ENCODE data around the gene EFNA2.

The EFNA2 gene

DNA sequence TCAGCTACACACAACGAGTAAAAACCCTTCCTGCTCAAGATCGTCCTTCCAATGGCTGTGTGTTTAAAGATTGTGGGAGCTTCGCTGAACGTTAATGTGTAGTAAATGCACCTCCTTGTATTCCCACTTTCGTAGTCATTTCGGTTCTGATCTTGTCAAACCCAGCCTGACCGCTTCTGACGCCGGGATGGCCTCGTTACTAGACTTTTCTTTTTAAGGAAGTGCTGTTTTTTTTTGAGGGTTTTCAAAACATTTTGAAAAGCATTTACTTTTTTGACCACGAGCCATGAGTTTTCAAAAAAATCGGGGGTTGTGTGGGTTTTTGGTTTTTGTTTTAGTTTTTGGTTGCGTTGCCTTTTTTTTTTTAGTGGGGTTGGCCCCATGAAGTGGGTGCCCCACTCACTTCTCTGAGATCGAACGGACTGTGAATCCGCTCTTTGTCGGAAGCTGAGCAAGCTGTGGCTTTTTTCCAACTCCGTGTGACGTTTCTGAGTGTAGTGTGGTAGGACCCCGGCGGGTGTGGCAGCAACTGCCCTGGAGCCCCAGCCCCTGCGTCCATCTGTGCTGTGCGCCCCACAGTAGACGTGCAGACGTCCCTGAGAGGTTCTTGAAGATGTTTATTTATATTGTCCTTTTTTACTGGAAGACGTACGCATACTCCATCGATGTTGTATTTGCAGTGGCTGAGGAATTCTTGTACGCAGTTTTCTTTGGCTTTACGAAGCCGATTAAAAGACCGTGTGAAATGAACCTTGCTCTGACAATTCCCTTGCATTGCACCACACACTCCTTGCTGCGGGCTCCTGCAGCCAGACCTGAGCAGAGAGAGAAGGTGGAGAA, 13.0 kb upstream of the EFNA2 start:
- no peak for DNase-seq

DNA sequence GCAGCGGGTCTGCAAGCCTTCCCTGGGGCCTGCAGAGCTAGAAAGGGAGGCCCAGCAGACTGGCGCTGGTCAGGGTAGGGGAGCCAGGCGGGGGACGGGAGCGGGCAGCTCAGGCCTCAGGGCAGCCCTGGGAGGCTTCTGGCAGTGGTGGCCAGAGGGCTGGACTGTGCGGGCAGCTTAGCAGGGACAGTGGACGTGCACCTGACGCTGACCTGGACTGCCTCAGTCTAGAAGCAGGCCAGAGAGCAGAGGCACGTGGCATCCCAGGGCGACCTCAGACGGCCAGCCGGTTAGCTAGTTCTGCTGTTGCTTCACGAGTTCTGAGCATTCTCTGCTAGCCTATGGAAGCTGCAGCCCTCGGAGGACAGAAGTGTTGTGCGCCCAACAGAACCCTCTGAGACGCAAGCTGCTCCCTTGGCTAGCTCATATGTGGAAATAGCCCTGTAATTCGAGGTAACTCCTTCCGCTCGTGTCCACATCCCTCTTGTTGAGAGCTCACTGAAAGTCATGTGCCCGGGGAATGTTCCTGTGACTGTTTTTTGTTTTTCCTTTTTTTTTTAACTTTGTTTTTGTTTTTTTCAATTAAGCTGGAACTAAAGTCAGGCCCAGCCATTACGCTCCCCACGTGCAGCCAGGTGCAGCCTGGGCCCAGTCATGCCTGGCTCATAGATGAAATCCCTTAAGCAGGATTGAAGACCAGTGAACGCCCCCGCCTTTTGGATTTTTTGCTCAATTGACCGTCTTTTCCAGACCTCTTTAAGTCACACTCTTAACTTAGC, 12.2 kb upstream of the EFNA2 start:
- no peak for DNase-seq

DNA sequence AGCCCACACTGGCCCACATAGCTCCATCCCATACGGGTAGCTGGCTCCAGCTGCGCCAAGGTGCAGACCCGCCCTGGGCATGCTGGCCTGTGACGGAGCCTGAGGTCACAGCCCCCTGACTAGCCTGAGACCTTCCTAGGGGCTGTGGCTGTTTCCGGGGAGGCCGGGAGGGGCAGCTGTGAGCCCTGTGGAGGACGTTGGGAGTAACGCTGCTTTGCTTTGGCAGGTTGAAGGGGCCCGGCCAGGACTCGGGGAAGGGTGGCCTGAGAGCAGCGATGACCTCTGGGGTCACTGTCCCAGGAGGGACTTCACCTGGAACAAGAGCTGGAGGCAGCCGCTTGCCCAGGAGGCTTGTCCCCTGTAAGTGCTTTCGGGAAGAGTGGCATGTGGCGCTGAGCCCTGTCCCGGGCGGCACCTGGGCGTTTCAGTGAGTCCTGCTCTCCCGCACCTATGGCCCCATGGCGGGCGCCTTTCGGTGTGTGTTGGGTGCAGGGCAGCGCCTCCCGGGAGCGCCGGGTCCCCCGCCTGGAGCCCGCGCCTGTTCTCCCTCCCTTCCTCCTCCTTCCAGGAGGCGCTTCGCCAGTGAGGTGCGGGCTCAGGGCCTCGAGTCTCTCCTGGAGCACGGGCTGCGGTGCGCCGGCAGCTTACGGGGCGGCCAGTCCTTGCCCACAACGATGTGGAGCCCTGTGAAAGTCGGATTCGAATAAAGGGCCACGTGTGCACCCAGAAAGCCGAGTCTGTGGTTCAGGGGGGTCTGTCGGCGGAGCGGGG, 11.4 kb upstream of the EFNA2 start:
- no peak for DNase-seq

DNA sequence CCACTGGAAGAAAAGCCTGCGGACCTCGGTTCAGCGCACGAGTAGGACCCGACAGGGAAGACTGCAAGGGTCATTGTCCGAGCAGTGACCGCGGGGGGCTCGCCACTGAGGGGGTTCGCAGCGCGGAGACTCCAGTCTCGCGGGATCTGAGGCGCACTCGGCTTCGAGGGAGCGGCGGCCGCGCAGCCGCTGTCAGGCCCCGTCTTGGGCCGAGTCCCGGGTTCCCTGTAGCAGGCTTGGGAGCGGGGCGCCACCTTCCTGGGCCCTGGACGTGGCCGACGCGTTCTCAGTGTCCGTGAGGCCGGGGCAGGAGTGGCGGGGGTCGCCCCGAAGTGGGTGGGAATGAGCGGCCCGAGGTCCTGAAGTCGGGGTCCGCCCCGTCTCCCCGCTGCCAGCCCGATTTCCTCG, 10.8 kb upstream of the EFNA2 start:
- DNase-seq = no peak

DNA sequence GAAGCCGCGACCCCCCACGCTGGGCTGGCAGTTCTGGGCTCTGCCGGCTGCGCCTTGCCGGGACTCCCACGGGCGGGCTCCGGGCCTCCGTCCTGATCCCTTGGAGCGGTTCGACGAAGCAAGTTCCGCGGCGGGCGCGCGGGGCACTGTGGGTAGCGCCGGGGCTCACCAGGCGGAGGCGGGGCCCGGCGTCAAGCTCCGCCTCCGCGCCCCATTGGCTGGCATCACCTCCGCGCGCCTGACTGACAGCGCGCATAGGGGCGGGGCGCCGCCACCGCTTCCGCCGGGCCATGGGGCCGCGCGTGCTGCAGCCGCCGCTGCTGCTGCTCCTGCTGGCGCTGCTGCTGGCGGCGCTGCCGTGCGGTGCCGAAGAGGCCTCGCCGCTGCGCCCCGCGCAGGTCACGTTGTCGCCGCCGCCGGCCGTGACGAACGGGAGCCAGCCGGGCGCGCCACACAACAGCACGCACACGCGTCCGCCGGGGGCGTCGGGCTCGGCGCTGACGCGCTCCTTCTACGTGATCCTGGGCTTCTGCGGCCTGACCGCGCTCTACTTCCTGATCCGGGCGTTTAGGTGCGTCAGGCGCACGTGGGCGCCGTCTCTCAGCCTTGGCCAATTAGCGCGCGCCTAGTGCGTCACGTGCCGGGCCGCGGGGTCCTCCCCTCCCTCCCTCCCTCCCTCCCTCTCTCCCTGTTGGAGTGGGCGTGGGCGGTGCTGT, 10.3 kb upstream of the EFNA2 start, which contains the start of gene FAM174C:
TSS of gene FAM174C (plus strand) at position 271 of the 716 bp plus-strand sequence. CDS start at position 291, 20 bp downstream.
- peak; percentile 85 to 94 for DNase-seq

DNA sequence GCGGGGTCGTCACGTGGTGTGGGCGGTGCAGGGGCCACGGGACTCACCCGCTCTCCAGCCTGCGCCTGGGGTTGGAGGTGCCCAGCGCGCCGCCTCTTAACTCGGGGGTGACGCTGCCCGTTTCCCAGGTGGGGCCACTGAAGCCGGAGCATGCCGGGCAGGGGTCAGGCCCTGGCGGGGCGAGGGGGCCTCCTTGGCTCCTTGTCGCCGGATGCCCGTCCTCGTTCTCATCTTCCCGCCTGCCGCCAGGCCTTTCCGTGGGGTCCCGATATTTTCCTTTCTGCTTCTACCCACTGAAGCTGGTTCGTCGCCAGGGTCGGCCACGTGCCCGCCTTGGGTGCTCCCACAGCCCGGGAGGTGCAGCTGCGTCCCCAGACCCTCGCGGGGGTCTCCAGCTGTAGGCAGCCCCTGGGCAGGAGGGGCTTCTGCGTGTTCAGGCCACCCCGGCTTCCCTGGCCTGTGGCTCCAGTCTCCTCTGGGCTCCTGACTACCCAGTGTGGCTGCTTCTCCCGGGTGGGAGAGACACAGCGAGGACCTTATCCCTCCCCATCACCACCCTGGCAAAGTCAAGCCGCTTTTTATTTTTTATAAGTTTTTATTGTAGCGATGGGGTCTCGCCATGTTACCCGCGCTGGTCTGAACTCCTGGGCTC, 9.6 kb upstream of the EFNA2 start:
- DNase-seq = no peak

DNA sequence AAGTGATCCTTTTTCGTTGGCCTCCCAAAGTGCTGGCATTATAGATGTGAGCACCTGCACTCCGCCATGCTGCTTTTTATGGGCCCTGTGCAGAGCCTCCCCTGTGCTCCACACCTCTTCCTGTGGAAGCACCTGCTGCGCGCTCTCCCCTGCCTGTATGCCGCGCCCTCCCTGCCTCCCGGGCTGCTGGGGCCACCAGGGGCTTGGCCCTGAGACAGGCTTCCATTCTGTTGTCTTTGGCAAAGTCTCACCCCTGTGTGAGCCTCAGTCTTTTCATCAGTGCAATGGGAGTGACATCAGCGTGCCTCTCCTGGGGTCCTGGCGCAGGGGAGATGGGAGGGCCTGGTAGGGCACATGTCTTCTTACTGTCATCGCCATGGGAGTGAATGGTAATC, 9.0 kb upstream of the EFNA2 start:
- DNase-seq = no peak

DNA sequence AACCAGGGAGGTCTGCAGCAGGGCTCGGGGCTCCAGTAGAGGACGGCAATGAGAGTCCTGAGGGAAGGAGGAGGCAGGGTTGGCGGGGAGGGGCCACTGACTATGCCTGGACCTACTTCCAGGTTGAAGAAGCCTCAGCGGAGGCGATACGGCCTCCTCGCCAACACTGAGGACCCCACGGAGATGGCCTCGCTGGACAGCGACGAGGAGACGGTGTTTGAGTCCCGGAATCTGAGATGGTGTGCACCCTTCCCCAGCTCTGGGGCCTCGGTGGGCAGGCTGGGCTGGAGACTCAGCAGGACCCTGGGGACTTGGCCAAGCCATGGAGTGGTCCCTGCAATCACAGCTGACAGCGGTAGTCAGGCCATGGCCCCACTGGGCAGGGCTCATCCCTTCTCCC, 8.6 kb upstream of the EFNA2 start:
- DNase-seq = no peak

DNA sequence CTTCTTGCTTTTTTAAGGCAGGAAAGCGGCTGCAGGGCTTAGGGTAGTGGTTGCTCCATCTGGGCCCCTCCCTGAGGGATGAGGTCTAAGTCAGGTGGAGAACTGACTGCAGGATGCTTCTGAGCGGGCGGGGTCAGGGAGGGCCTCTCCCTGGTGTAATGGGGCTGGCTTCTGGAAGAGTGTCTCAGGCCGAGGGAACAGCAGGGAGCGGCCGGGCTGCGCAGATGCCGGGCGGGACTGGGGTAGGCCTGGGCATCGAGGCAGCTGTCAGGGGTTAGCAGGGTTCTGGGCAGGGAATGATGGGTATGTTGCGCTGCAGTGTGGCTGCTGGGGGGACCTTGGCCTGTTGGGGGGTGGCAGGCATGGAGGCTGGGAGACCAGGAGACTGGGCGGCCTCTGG, 7.6 kb upstream of the EFNA2 start:
- DNase-seq = no peak

DNA sequence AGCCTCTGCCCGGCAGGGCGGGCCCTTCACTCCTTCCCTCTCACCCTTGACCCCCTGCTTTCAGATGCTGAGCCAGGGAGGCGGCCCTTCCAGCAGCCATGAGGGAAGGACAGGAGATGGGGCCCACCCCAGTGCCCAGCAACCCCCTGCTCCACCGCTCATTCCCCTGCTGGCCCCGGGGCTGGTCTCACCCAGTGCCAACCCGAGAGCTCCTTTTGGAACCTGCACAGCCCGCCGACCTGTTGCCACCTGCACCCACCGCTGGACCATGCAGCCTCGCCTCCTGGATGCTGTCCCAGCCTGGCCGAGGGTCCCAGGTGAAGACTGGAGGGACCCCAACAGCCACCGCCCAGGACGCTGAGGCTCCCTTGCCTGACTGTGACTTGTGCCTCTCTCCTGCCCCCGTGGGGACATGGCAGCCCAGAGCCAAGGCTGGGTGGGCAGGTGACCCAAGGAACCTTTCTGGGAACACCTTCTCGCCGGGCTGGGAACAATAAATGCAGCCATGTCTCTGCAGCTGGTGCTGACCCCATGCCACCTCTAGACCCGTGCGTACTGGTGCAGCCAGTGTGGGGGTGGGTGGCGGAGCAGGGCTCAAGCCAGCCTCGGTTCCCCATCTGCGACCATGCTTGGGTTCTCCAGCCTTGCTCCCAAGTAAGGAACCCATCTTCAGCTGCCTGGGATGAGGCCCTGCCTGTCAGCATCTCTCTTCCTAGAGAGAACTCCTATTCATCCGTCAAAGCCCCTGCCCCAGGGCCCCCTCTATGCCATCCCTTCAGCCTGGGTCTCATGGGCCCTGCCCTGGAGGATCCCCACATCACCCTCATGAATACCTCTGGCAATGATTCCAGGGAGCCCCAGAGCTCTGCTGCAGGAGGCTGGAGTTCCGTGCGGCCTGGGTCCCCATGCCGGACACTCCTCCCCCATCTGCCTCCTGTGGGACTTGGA, 6.7 kb upstream of the EFNA2 start:
- no peak for DNase-seq

DNA sequence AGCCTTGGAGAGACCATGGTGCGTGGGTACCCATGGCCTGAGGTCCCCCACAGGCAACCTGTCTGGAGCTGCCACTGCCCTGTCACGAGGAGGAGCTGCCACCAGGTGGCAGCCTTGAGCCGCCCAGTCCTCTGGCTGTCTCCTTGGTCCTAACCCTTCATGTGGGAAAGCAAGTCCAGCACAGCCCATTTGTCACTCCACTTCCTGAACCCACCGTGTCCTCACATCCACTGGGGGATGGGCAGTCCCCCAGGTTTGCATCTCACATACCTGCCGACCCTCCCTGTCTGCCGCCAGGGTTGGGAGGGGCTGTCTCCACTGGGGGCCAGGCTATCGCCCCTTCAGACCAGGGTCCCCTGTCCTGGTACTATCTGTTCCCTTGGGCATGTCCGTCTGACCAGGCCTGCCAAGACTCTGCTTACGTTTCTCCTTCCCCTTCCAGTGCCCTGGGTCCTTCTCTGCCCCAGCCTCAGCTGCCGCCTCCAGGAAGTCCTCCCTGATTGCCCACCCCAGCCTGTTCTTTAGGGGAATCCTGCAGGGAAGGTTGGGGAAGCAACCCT, 5.8 kb upstream of the EFNA2 start:
- DNase-seq = peak; percentile 79 to 82

DNA sequence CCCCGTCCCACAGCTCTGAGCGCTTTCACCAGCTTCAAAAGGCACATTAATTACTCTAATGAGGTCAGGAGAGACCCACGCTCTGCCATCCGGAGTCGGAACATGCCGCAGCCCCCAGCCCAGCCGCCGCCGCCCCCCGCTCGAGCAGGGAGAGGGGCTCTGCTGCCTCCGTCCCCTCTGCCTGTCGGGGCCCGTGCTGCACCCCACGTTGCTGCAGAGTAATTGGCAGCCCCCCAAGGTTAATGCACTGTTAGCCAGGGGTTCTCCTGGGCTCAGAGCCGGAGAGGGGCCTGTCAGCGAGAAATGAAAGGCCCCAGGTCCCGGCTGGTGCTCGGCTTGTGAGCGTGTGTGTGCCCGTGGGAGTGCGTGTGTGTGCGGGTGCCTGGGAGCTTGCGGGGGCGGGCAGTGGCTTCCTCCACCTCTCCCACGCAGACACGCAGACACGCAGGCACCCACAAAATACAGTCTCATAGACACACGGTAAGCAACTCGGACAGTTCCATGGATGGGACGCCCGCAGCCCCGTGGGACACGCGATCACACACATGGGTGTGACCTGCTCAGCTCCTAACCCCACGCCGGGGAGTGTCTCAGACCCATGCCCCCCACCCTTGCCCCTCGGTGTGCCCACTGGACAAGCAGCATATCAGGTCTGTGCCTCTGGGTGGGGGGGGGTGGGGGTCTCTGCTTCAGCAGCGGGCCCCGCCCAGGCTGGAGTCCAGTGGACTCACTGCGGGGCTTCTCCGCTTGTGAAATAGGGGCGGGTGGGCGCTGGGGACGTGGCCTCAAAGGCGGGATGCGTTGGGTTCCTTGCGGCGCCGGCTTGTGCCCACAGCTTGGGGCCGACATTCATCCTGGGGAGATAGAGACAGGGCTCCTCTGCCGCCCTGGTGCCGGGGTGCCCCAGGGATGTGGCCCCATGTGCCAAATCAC, 4.8 kb upstream of the EFNA2 start:
- no peak for DNase-seq

DNA sequence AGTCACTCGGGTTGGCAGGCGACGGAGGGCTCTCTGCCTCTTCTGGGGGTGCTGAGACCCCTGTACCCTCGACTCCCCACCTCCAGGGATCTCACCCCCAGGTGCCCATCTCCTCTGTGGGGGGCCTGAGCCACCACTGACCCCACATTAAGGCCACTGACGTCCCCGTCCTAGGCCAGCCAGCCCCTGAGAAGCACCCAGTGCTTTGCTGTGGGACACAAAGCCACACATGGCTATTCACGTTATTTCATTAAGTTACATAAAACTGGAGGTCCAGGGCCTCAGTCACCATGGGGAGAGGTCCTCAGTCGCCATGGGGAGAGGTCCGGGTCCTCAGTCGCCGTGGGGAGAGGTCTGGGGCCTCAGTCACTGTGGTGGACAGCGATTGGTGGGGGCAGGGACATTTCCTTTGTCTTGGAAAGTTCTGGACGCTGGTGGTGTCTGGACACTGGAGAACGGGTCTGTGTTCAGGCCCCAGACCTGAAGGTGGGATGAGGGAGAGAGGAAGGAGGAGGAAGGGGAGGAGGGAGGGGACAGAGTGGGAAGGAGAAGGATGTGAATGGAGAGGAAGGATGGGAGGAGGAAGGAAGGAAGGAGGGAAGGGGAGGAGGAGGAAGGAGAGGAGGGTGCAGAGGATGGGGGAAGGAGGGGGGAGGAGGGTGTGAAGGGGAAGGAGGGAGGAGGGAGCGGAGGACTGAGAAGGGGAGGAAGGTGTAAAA, 3.9 kb upstream of the EFNA2 start:
- no peak for DNase-seq

DNA sequence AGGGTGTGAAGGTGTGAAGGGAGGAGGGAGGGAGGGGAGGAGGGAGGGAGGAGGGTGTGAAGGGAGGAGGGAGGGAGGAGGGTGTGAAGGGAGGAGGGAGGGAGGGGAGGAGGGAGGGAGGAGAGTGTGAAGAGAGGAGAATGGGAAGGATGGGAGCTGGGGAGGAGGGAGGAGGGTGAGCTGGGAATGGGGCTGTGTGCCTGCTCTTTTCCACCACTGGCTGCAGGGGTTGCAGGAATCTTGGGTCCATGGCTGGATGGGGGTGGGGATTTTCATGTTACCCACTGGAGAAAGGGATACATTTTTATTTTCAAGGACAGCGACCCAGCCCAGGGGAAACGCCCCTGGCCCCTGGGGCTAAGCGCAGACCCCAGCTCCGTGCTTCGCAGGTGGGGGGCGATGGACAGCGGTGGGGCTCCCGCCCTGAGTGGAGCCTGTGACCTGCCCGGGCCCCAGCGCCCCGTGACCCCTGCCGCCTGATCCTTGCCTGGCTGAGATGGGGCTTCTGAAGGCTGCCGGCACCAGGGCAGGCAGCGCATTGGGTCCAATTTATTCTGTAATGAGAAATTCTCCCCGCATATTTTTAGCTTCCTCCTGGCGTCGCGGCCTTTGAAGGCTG, 3.0 kb upstream of the EFNA2 start:
- no peak for DNase-seq

DNA sequence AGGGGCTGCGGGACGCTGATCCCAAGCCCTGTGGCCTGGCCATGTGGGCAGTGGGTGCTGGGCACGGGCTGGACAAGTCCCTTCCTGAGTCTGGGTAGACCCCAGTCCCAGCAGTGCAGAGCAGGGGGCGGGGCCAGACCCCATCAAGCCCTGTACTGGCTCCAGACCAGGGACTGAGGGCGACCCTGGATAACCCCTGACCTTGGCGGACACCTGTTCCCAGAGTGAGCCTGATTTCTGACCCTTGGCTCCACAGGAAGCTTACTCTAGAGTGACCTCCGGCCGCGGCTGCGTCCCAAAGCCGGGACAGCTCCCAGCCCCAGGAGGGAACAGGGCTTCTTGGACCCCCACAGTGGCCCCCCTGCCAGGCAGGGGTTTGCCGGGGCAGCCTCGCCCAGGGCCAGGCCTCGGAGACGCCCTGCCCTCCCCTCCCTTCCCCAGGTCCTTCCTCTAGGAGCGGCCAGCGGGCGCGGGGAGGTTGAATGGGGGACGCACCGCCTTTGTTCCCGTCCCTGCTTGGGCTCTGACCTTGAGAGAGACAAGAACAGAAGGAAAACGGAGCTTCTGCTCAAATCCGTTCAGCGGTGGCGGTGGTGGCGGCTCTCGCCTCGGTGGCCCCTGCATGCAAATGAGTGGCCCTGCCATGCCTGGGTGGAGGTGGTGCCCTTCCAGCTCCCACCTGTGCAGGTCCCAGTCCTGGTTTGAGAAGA, 2.3 kb upstream of the EFNA2 start:
- DNase-seq = no peak

DNA sequence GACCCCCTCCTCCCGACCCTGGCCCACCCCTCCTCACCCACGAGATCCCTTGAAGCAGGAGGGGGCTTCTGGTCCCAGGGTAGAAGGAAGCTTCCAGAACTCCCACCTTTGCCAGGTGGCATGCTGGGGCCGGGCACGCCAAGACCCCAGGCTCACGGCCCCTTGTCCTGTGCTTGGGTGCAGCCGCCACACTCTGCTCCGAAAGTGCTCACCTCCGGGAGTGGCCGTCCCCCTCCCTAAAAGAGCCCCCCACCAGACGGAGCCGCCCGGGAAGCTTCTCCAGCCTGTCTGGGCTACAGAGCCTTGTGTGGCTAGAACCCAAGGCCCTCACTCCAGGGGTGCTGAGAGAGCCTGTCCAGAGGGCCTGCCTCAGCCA, 1.8 kb upstream of the EFNA2 start:
- no peak for DNase-seq

DNA sequence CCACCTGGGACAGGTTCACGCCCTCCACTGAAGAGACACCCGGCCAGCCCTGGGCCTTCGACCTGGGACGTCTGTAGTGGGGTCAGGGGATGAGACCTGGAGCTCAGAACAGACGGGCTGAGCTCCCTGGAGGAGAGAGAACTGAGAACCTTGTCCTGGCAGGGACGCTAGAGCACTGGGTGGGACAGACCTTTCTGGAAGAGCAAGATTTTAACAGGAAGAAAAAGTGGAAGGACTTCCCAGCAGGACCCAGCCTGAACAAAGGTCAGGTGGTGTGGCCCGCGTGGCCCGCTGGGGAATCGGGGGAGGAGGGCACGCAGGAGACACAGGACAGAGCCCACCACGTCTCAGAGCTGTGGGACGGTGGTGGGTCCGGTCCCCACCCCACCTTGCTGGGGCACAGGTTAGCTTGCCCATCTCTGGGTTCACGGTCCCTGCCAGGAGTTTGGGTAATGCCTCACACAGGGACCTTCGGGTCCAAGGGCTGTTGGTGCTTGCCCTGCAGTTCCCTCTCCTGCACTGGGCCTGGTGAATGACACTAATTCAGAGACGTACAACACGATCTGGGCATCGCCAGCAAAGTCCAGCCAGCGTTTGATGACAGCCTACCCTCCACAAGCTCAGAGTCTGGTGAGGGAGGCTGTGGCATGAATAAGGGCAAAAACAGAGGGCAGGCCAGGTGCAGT, 1.2 kb upstream of the EFNA2 start:
- DNase-seq = no peak

Measured in hippocampal formation (tissue), 2 donors.